Measurements from ENCODE around the gene GJB4.
"Not testable (repeated sequence)": the region's sequence is repeated elsewhere in the genome, so short reads cannot be mapped to it uniquely, and the experiment has no call there.

GJB4 gene

GRCh38 chr1:34759503-34760357, at the start of gene GJB4:
GJB4 (plus strand) TSS chr1:34759740; CDS start chr1:34761255, 1,515 bp downstream.
- no peak for DNase-seq (ENCODE audit: low read depth)

- DNase-seq (ENCODE audit: low read depth) = no peak
Observed at GRCh38 chr1:34710812-34711211, 48.7 kb upstream of the GJB4 start.

GRCh38 chr1:34711485-34711884, 48.1 kb upstream of the GJB4 start:
- no peak for DNase-seq (ENCODE audit: low read depth)

GRCh38 chr1:34712007-34712688, 47.4 kb upstream of the GJB4 start:
- DNase-seq (ENCODE audit: low read depth) = no peak

- no peak for DNase-seq (ENCODE audit: low read depth)
Observed at GRCh38 chr1:34713443-34713842, 46.1 kb upstream of the GJB4 start.

- no peak for DNase-seq (ENCODE audit: low read depth)
Observed at GRCh38 chr1:34714386-34714785, 45.2 kb upstream of the GJB4 start.

GRCh38 chr1:34715139-34715538, 44.4 kb upstream of the GJB4 start:
- no peak for DNase-seq (ENCODE audit: low read depth)

GRCh38 chr1:34721241-34721640, 38.3 kb upstream of the GJB4 start:
- no peak for DNase-seq (ENCODE audit: low read depth)

- no peak for DNase-seq (ENCODE audit: low read depth)
Observed at GRCh38 chr1:34721646-34722355, 37.7 kb upstream of the GJB4 start.

GRCh38 chr1:34726861-34727260, 32.7 kb upstream of the GJB4 start:
- no peak for DNase-seq (ENCODE audit: low read depth)

- no peak for DNase-seq (ENCODE audit: low read depth)
Observed at GRCh38 chr1:34730485-34730884, 29.1 kb upstream of the GJB4 start.

GRCh38 chr1:34732831-34733230, 26.7 kb upstream of the GJB4 start:
- not testable (repeated sequence) for DNase-seq (ENCODE audit: low read depth)

GRCh38 chr1:34736692-34737091, 22.8 kb upstream of the GJB4 start:
- DNase-seq (ENCODE audit: low read depth) = no peak

- not testable (repeated sequence) for DNase-seq (ENCODE audit: low read depth)
Observed at GRCh38 chr1:34737236-34737635, 22.3 kb upstream of the GJB4 start.

- no peak for DNase-seq (ENCODE audit: low read depth)
Observed at GRCh38 chr1:34739613-34740012, 19.9 kb upstream of the GJB4 start.

GRCh38 chr1:34740161-34740868, 19.2 kb upstream of the GJB4 start:
- no peak for DNase-seq (ENCODE audit: low read depth)

- peak; percentile 18 for DNase-seq (ENCODE audit: low read depth)
Observed at GRCh38 chr1:34742667-34743270, 16.8 kb upstream of the GJB4 start.

- no peak for DNase-seq (ENCODE audit: low read depth)
Observed at GRCh38 chr1:34743775-34744174, 15.8 kb upstream of the GJB4 start.

GRCh38 chr1:34744851-34745250, 14.7 kb upstream of the GJB4 start:
- no peak for DNase-seq (ENCODE audit: low read depth)

- DNase-seq (ENCODE audit: low read depth) = no peak
Observed at GRCh38 chr1:34745666-34746065, 13.9 kb upstream of the GJB4 start.

GRCh38 chr1:34746101-34746500, 13.4 kb upstream of the GJB4 start:
- DNase-seq (ENCODE audit: low read depth) = no peak

Measured in HS-5 (cell line).